ENCODE data around the gene CREB3L1. TPM values are rescaled to one million over a fixed set of nuclear protein-coding genes. Genes with fewer than 3 reads are reported as not detected.

CREB3L1 gene, protein sequence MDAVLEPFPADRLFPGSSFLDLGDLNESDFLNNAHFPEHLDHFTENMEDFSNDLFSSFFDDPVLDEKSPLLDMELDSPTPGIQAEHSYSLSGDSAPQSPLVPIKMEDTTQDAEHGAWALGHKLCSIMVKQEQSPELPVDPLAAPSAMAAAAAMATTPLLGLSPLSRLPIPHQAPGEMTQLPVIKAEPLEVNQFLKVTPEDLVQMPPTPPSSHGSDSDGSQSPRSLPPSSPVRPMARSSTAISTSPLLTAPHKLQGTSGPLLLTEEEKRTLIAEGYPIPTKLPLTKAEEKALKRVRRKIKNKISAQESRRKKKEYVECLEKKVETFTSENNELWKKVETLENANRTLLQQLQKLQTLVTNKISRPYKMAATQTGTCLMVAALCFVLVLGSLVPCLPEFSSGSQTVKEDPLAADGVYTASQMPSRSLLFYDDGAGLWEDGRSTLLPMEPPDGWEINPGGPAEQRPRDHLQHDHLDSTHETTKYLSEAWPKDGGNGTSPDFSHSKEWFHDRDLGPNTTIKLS
- polyA plus RNA-seq (ENCODE audit: insufficient read length in 3 of 3): 10 to 100 TPM; 12.8 to 18.0 (median 13.8) TPM
- long read RNA-seq, donor 1, partial matches to known transcripts: 0 of 3 reads
- long read RNA-seq, donor 1, other reads (novel, unspliced or antisense): 0 of 3 reads
- long read RNA-seq, donor 2, transcript CREB3L1-206 (12 exons, 2,687 nt): major isoform, 5 of 6 reads
- long read RNA-seq, donor 2, partial matches to known transcripts: 0 of 6 reads
- long read RNA-seq, donor 2, other reads (novel, unspliced or antisense): 0 of 6 reads
- long read RNA-seq, donor 3, partial matches to known transcripts: 0 of 2 reads
- long read RNA-seq, donor 3, other reads (novel, unspliced or antisense): 0 of 2 reads
- long read RNA-seq, donor 4, transcript CREB3L1-206 (12 exons, 2,687 nt): major isoform, 5 of 5 reads
- long read RNA-seq, donor 4, partial matches to known transcripts: 0 of 5 reads
- long read RNA-seq, donor 4, other reads (novel, unspliced or antisense): 0 of 5 reads
- long read RNA-seq, donor 5, partial matches to known transcripts: 0 of 1 reads
- long read RNA-seq, donor 5, other reads (novel, unspliced or antisense): 0 of 1 reads
- long read RNA-seq, donor 6, partial matches to known transcripts: 0 of 2 reads
- long read RNA-seq, donor 6, other reads (novel, unspliced or antisense): 0 of 2 reads
- long read RNA-seq, donor 7, transcript CREB3L1-206 (12 exons, 2,687 nt): major isoform, 5 of 16 reads
- long read RNA-seq, donor 7, partial matches to known transcripts: 11 of 16 reads
- long read RNA-seq, donor 7, other reads (novel, unspliced or antisense): 0 of 16 reads
- long read RNA-seq, donor 8, transcript CREB3L1-206 (12 exons, 2,687 nt): major isoform, 13 of 22 reads
- long read RNA-seq, donor 8, partial matches to known transcripts: 8 of 22 reads
- long read RNA-seq, donor 8, other reads (novel, unspliced or antisense): 0 of 22 reads
- long read RNA-seq, donor 9, partial matches to known transcripts: 0 of 4 reads
- long read RNA-seq, donor 9, other reads (novel, unspliced or antisense): 0 of 4 reads
- long read RNA-seq, donor 10, partial matches to known transcripts: 0 of 1 reads
- long read RNA-seq, donor 10, other reads (novel, unspliced or antisense): 0 of 1 reads
- long read RNA-seq, donor 11, partial matches to known transcripts: 5 of 7 reads
- long read RNA-seq, donor 11, other reads (novel, unspliced or antisense): 0 of 7 reads
- long read RNA-seq, donor 12, partial matches to known transcripts: 0 of 3 reads
- long read RNA-seq, donor 12, other reads (novel, unspliced or antisense): 0 of 3 reads
- long read RNA-seq, donor 13, partial matches to known transcripts: 0 of 3 reads
- long read RNA-seq, donor 13, other reads (novel, unspliced or antisense): 0 of 3 reads
- long read RNA-seq, donor 14: 0 reads
- long read RNA-seq, donor 15, transcript CREB3L1-206 (12 exons, 2,687 nt): major isoform, 13 of 13 reads
- long read RNA-seq, donor 15, partial matches to known transcripts: 0 of 13 reads
- long read RNA-seq, donor 15, other reads (novel, unspliced or antisense): 0 of 13 reads
- long read RNA-seq, donor 16, transcript CREB3L1-206 (12 exons, 2,687 nt): major isoform, 5 of 6 reads
- long read RNA-seq, donor 16, partial matches to known transcripts: 0 of 6 reads
- long read RNA-seq, donor 16, other reads (novel, unspliced or antisense): 0 of 6 reads

GRCh38 chr11:46277622-46278386 is at the start of gene CREB3L1:
CREB3L1 (plus strand) TSS chr11:46277662; CDS start chr11:46278112, 450 bp downstream.
- DNase-seq: no peak

- no peak for DNase-seq
Measured at GRCh38 chr11:46229230-46229629, 48.2 kb upstream of the CREB3L1 start.

GRCh38 chr11:46234311-46234710 is 43.2 kb upstream of the CREB3L1 start:
- peak; percentile 62 for DNase-seq

DNA sequence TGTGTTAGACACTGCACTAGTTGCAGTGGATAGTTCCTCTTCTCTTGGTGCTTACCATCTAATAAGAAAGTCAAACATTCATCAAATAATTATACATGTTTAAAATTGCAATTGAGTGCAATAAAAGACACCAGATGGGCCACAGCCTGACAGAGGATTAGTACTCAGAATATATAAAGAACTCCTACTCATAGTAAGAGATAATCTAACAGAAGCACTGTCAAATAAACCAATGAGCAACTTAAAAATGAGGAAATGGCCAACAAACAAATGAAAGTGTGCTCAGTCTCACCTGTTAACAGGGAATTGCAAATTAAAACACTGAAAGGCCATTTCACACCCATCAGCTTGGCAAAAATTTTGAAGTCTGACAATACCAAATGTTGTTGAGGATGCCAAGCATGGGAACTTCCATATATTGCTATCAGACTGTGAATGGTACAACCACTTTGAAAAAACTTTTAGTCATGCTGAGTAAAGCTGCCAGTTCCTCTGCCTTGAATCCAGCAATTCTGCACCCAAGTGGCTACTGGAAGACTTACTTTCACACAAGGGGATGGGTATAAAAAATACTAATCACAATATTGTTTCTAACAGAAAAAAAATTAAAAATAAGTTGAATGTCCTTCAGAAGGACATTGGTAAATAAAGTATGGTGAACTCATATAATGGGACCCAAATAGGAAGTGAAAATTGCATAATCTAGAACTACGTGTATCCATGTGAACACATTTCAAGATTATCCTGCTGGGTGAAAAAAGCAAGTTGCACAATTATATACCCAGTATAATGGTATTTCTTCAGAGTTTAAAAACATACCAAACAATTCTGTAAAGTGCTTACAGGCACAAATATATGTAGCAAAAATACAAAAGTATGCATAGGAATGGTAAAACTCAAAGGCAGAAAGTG is 41.4 kb upstream of the CREB3L1 start:
- DNase-seq: no peak

DNA sequence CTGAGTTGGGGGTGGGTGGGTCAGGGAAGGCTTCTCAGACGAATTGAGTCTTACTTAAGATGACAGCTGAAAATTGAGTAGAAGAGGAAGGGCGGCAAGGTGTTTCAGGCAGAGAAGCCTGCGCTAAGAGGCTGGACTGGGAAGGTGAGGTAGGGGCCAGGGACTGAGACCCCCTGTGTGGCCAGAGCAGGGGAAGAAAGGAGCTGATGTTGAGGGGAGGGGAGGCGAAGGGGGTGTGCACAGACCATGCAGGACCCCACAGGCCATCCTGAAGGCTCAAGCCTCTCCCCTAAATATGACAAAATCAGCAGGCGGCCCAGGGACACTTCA is 40.6 kb upstream of the CREB3L1 start:
- DNase-seq: no peak

DNA sequence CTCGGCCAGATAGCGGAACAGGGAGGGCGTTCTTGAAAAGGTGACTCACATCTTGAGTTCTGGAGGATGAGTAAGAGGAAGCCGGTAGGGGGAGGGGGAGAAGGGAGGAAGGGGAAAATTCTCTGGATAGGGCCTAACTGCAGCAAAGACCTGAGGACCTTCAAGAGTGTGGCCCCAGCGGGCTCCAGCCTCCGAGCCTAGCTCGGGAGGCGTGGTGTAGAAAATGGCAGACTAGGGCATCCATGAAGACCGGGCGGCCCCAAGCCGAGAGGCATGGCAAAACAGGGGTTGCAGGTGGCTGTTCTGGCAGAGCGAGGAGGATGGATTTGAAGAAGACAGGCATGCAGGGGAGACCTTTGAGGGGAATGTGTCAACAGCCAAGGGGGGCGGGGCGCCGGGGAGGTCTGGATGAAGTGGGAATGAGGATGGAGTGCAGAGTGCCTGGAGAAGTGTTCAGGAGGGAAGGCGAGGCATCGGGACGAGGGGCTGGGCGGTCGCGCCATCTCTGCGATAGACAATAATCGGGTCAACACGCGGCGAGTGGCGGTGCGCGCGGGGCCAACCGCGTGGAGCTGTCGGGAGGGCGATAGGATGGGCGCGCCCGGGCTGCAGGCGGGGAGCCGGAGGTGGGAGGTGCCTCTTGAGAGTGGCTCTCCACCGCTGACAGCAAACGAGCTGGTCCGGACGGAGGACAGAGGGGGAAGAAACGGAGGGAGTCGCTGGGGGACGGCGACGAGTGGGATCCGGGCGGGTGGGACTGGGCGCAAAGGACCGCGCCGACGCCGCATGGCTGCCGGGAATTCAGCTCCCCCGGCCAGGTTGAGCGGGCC is 40.0 kb upstream of the CREB3L1 start:
- no peak for DNase-seq

DNA sequence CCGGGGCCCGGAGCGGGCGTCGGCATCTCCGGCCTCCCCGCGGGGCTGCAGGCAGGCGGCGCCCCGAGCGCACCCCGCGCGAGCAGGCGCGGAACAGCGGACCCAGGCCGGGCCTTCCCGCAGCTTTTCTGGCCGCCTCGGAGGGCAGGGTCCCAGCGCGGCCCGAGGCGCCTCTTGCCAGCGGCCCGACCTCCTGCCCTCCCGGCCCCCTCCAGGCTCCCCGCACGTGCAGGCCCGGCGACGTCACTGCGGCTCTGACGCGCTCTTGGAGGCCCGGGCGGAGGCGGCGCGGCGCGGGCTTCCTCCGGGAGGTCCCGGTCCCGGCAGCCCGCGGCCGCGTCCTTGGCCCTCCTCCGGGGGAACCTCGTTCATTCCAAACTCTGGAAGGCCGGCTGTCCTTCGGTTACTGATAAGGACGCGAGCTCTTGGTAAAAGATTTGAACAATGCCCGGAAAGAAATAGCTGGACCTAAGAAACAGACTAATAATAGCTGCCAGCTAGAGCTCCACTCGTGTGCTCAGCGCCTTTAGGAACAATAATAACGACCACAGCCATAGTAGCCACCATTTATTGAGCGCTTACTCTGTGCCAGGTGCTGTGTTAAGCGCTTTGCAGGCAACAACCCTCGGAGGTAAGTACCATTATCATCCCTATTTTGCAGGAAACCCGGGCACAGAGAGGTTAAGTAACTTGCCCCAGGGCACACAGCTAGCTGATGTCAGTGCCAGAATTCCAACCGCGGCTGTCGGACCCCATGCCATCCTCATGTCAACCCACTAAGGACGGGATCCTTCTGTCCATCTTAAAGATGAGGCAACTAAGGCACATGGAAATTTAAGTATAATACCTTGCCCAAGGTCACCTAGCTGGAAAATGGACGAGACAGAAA is 39.1 kb upstream of the CREB3L1 start:
- no peak for DNase-seq

- peak; percentile 83 for DNase-seq
Measured at GRCh38 chr11:46238967-46239800, 38.3 kb upstream of the CREB3L1 start.

- DNase-seq: no peak
Measured at GRCh38 chr11:46239801-46240061, 37.7 kb upstream of the CREB3L1 start.

- DNase-seq: no peak
Measured at GRCh38 chr11:46240371-46240770, 37.1 kb upstream of the CREB3L1 start.

DNA sequence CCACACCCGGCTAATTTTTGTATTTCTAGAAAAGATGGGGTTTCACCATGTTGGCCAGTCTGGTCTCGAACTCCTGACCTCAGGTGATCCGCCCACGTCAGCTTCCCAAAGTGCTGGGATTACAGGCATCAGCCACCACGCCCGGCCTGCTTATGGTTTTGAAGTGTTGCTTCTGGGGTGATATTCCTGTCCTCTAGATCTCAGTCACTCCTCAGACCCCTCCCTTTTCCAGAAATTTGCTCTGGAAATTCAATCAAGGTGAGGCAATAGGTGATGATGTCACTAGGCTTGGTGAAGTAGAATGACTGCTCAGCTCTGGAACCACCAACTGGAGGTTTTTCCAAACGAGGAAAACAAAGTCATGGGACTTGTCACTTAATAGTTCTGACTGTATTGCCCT is 36.6 kb upstream of the CREB3L1 start:
- no peak for DNase-seq

DNA sequence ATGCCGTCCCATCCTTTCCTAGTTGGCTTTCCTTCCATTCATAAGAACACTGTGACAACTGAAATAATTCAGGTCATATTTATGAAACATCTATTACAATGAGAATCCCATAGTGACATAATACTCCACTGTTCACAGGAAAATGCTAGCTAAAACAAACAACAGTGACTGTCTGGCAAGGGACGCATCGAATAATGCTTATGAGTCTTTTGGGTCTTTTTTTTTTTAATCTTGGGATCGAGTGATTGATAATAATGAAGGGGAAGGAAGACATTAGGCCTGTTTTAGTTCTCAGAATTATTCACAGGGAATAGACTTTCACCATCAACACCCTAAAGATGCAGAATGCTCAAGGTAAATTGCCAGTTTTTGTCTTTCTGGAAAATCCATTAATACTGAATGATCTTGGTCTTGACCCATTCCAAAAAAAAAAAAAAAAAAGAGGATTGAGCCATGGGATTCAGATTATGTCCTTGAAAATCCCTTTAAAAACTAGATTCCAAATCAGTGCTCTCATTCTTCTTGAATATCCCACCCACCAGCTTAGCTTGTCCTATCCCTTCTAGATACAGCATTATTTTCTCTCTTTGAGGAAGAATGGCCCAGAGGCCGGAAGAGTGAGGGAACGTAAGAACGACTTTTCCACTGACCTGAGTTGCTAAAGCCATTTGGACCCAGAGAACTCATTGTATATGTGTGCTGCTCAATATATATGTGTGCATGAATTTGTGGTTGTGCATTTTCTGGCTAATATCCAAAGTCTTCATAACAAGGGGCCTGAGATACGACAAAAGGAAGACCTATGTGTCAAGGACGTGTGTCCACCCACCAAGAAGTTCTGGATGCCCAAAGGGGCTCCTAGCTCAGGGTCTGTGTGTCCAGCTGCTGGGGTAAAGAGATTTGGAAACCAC is 35.2 kb upstream of the CREB3L1 start:
- no peak for DNase-seq

DNA sequence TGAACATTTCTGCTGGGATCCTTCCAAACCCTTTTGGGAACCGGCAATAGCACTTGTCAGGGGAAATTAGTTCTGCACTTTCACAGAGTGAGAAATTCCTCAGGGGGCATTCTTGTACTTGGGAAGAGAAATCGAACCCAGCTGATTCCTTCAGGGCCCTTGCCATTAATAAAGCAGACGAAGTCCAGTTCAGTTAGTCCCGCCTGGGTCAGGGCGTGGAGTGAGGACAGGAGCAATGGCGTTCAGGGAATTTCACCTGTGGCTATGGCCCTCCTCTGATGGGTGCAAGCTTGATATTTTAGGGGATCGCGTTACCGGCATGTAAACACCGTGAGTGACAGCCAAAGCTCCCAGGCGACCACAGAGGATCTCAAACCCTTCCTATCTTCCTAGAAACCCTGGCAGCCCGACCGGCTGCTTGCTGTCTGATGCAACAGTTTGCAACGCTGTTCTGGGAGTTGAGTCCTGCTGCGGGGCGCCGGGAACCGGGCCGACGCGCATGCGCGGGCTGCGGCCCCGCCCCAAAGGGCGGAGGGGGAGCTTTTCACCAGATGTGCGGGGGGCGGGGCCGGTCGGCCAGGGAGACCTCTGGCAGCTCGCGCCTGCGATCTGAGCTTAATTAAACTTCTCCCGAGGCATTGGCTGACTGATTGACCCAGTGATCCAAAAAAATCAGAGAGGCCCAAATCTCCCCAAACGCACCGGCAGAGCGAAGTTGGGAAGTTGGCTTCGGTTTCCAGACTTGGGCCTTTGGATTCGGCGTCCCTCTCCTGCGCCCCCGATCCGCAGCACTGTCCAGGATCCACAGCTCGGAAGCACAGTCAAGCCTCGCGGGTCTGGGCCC is 34.3 kb upstream of the CREB3L1 start:
- DNase-seq: peak; percentile 90

- no peak for DNase-seq
Measured at GRCh38 chr11:46243796-46244109, 33.7 kb upstream of the CREB3L1 start.
